HG02798 (cell line): ENCODE measurements around the gene TMEM212.

Experiments used
- ATAC-seq: cut with Tn5 transposase; IDR thresholded peaks from one replicate; pipeline ENCODE4 v1.9.1; 2021; ENCODE audit warnings: mild to moderate bottlenecking; ENCODE audit not compliant: unreplicated experiment, poor library complexity

TMEM212 gene

DNA sequence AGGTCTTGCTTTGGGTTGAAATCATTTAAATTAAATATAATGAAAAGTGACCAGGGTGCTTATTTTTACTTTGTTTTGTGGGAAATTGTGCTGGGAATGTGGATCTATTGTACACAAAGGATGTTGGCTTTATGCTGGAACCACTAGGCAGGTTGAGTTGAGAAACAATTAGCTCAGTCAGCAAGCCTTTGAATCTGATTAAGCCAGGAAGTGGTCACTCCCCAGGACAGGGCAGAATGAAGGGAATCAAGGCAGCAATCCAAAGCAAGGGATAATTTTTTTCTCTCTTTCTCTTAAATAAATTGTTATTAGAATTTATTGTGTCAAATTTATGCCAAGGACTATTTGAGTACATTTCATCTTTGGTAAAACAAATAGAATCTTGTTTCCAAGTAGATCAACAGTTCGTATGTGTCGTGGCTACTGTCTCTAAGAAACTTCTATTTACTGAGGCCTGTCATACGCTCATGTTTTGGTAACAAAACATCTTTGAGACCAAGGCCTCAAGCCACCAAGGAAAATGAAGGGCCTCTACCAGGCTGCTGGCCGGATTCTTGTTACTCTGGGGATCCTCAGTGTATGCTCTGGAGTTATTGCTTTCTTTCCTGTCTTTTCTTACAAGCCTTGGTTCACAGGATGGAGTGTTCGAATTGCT lies at the start of gene TMEM212:
TSS of gene TMEM212 (plus strand) at position 486 of the 655 bp plus-strand sequence. CDS start at position 521, 35 bp downstream.
- no peak for ATAC-seq

DNA sequence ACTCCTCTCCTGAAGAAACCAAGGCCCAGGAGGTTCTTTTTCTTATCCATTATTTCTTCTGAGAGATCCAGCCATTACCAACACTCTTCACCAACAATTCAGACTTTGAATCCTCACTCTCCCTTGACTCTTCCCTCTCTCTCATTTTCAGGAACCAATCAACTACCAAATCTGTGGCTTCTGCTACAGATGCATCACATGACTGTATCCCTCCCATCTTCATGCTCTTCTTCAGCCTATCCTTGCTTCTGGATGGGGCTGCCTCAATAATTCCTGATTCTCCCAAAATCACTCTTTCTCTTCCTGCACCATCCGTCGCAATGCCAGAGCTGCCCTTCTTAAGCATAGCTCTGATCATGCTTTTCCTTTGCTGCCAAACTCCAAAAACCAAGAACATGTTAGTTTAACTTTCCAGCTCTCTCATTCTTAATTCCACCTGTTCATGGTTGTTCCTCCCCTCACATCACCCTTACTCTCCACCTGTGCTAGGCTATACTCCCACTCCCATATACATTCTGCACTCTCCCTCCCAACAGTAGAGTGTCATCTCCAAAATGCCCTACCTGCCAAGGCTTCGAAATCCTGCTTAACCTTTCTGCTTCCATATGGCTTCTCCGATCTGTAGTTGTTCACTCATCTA lies 46.4 kb upstream of the TMEM212 start:
- ATAC-seq: peak; percentile 4

DNA sequence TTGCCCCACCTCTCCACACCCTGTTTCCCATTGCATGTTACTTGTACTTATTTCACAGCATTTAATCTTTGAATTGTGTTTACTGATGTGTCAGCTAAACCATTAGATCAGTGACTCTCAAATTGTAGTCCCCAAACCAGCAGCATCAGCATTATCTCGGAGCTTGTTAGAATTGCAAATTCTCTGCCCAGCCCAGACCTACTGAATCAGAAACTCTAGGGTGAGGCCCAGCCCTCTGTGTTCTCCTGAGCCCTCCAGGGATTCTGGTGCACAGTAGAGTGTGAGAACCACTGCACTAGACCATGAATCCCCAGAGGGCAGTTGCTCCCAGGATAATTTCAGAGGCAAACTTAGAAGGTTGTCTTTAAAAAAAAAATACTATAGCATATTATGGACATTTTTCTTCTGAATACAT lies 45.9 kb upstream of the TMEM212 start:
- peak; percentile 68 for ATAC-seq

DNA sequence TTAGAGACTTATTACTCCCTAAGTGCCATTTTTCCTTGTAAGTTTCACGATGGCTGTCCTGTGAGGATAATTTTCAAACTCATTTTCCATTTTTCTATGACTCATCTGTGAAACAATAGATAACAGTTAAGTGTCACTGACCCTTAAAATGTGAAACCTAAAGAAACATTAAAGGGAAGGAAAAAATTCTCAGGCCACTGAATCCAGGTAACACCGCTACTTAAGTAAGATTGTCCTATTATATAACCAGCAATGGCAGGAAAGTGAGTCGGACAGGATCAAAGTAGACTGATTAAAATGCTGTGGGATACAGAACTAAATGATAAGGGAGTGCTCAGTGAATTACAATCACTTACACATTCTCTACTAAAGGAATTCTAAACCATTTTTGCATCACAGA lies 45.3 kb upstream of the TMEM212 start:
- ATAC-seq: no peak

DNA sequence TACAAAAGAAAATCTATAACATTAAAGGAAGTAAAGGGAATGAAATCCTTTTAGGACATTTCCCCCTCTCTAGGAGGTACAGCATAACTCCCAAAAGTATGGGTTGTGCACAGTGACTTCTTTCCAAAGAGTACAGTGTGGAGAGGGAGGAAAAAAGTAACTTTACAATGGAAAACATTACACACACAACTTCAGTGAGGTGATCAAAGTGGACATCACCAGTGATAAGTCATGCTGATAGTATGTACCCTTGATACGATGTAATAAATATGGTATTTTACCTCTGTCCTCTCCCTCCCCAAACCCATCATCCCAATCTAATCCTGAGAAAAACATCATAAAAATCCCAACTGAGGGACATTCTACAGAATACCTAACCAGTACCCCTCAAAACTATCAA lies 43.6 kb upstream of the TMEM212 start:
- no peak for ATAC-seq

DNA sequence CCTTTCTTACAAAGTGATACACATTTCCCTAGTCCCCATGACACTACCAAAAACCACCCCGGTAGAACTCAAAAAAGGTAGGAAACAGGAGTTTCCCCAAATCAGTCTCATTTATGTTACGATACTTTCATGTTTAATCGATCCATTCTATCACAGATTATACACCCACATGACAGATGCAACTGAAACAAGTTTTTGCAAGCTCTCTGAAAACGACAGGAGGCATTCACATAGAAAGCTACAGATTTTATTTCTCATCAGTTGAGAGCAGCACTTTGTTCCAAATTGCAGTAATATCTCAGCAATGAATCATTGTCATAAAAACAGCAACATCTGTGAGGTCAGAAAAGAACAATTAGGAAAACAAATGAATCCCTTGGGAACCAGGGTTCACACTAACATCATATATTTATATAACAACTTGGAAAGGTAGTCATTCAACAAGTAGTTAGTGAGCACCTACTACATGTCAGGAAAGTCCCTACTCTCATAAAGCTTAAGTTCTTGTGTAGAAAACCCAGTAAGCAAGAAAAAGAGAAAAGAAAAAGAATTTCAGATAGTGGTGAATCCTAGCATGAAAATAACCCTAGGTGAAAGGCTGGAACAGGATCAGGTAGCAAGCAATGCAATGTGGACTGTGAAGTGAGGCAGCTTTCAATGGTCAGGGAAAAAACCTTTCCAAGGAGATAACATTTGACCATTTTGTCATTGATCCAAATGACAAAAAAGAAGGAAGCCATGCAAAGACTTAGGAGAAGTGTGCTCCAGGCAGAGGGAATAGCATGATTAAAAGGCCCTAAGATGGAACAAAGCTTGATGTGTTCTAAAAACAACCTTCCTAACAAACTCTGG lies 41.2 kb upstream of the TMEM212 start:
- ATAC-seq: no peak

DNA sequence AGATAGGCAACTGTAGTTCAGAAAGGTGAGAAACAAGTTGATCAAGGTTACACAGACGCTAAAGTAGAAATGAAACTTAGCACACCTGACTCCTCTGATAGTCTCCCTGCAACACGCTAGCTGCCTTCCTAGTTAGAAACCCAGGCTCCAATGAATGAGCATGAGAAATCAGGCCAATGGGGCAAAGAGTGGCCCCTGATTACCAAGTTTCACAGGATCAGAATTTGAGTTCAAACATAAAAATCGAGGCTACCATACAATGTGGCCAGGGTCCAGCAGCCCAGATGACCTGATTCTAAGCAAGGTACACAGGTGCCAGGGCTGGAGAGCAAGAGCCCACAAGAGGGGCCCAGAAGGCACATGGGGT lies 40.6 kb upstream of the TMEM212 start:
- ATAC-seq: peak; percentile 50

DNA sequence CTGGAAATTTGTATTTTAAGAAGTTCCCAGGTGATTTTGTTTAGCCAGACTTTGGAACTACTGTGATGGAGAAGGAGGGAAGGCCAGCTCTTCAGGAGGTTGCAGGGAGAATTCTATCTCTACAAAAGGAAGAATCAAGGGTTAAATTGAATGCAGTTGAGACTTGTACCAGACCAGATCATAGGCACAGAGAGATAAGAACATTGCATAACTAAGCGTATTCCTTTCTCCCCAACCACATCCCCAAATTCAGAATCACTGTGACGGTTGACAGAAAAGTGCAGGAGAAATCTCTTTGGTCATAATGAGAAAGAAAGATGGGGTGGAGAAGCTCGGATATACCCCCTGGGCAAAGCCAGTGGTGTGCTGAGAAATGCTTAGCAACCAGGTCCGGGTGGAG lies 40.1 kb upstream of the TMEM212 start:
- no peak for ATAC-seq

DNA sequence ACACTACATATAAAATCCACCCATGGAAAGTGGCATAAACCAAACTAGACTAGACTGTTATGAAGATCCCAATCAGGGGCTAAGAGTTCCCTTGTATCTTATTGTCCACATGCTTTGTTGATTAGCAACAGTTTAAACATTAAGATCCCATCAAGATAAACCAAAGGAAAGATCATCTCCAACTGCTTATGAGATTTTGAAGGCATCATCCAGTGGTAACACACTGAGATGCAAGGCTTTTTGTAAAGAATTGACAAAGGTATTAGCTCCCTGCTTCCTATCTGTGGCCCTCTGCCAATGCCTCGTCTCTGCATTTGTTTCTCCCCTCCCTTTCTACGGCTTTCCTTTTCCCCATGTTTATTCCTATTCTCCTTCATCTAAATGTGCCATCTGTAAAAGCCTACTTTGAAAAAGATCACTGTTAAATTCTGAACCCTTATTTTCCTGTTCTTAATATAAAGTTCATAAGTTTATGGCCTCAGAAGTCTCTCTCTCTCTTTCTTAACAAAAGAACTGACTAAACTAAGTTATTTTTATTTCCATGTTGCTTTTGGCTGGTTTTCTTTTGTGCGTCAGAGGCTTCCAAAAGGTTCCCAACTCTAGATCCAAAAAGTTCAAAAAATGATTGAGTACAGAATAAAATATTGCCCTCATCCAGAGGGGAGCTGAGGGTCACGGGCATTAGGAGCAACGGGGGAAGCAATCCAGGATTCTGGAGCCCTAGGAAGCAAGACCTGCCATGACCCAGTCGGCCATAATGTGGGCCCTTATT lies 38.3 kb upstream of the TMEM212 start:
- no peak for ATAC-seq

DNA sequence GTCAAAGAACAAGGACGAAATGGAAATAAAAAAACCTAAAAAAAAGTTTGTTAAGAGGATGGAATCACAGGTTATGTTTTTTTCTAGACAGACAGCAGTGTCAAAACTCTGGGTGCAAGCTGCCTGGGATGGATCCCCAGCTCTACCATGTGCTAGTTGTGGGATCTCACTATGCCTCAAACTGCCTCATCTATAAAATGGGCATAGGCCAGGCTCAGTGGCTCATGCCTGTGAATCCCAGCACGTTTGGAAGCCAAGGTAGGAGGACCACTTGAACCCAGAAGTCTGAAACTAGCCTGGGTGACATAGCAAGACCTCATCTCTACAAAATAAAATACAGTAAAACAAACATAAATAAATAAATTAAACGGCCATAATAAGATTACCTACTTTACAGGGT lies 37.5 kb upstream of the TMEM212 start:
- no peak for ATAC-seq

DNA sequence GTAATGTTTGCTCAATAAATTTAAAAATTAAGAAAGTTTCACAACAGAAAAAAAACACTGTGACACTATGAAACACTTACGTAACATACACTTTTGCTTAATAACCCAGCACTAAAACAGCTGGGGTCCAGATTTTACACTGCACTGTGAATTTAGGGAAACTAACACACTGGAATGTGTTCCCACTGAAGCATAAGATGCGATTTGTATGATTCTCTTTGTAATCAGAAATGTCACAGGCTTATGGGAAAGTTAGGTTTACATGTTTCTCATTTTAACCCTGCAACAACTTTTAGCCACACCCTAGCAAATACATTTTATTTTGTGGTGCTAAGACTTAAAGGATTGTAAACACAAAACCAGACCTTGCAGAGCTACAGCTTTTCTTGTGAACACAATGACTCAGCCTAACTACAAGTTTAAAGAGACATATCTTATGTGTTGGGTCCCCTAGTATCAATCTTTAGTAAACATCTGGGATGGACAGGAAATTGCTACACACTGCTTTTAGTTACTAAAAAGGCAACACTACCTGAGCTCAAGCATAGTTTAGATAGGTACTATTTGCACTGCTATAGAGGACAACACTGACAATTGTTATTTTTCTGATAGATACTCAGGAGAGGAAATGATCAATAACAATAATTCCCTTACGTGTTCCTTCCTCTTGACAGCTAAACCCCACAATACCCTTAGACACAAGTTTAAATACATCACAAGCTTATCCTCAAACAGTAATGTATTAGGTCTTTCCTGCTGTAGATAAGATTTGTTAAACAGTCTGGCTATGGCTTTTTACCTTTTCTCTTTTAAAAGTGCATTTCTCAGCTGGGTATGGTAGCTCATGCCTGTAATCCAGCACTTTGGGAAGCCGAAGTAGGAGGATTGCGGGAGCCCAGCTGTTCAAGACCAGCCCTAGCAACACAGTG lies 36.7 kb upstream of the TMEM212 start:
- no peak for ATAC-seq

DNA sequence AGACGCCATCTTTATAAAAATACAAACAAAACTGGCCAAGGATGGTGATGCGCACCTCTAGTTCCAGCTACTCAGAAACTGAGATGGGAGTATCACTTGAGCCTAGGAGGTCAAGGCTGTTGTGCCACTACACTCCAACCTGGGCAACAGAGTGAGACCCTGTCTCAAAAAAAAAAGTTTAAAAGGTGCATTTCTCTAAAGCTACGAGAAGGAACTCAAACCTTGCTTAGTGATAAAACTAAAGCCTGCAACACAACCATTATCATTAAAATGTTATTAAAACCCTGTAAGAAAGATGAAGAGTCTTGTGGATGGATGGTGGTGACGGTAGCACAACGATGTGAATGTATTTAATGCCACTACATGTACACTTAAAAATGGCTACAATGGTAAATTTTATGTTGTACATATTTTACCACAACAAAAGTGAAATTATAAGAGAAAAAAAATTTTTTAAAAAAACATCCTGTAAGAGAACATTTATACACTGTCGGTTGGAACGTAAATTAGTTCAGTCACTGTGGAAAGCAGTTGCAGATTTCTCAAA lies 35.9 kb upstream of the TMEM212 start:
- no peak for ATAC-seq

DNA sequence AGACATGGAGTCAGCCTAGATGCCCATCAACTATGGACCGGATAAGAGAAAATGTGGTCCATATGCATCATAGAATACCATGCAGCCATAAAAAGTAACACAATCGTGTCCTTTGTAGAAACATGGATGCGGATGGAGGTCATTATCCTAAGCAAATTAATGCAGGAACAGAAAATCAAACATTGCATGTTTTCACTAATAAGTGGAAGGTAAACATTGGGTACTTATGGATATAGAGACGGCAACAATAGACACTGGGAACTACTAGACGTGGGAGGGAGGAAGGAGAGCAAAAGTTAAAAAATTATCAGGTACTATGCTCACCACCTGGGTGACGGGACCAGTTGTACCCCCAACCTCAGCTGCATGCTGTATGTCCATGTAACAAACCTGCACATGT lies 35.3 kb upstream of the TMEM212 start:
- ATAC-seq: no peak

DNA sequence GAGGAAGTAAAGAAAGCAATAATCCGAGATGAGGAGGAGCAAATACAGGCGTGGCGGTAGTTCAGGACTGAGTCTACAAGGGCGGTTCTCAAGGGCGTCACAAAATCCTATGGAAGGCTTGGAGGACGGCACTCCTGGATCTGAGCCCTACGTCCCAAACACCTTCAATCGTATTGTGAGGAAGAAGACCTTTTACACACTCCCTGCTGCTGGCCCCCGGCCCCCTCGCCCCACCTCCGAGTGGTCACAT lies 33.6 kb upstream of the TMEM212 start:
- peak; percentile 41 for ATAC-seq

DNA sequence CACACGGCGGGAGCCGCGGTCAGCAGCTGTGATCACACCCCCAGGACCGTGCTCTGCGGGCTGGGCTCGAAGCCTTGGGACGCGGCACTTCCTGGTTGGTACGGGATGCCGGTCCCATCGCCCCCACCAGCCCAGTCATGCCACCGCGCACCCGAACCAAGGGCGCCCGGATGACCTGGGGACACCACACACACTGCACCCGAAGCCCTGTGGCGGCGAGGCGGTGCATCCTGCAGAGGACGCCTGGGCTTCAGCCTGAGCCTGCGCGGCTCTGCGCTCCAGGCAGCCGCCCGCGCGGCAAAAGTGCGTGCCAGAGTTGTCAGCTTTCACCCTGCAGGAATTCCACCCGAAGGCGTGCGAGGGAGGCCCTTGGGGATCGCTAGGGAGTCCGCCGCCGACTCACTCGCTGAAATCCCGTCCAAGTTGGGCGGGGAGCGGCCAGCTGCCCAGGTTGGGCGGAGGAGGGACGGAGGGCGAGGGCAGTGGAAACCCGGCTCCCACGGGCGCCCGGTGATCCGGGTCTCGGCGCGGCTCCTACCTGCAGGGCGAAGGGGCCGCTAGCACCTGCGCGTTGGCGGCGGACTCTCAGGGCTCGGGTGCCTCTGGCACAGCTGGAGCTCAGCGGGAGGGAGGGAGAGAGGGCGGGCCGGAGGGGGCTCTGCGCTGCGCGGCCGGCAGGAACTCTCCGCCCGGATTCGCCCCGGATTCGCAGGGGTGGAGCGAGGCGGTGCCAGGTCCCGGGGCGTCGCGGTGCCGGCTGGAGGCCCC lies 33.1 kb upstream of the TMEM212 start, which contains the start of gene PLD1:
TSS of gene PLD1 (minus strand) at position 623 of the 768 bp plus-strand sequence. CDS start 72,432 bp downstream, outside the sequence.
- ATAC-seq: peak; percentile 57

DNA sequence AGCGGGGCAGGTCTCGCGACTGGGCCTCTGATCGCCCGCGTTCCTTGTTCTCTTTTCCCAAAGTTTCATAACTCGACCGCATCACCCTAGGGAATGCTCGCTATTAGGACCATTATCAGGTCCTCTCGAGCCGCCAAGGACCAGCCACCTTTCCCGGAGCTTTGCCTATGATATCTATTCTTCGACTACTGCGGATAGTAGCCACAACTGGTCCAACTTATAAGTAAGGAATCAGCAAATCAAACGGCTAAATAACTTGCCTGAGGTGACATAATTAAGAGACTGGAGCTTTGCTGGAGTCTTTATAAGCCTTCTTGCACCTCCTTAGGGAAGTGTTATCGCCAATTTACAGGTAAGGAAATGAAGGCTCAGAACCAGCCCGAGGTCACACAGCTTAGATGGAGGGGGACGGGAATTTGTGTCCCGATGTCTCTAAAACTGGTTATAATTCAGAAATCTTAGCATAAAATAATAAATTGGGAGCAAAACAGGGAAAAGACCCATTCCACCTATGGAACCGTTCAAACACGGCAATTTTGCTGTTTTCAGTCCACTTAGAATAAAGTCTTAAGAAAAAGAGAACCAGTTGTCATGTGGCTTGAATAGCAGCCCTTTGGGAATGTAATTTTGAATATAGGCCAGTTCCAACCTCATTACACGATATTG lies 32.4 kb upstream of the TMEM212 start:
- no peak for ATAC-seq

DNA sequence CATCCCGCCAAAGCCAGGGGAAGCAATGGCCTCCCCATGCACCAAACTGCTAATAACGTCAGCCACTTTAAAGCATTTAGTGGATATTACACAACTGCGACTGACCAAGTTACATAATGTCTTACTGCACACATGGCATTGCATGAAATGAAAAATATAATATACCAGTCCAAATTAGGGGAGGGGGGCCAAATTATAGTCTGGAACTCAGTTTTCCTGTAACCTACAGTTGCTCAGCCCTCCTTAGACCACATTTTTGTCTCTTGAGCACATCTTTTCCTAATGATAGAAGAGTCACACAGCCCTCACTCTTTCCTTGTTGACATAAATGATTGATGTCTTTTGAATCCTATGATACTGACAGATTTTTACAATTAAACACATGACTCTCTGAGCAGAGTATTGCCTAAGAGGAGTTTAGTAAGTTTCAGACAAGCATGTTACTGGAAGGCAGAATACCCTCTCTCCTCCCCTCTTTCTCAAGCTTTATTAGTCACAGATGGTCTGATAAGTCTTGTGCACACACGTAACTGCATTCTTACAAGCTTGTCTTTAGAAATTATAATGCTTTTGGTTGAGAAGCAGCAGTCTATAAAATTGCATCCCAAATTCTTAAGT lies 31.7 kb upstream of the TMEM212 start:
- no peak for ATAC-seq

DNA sequence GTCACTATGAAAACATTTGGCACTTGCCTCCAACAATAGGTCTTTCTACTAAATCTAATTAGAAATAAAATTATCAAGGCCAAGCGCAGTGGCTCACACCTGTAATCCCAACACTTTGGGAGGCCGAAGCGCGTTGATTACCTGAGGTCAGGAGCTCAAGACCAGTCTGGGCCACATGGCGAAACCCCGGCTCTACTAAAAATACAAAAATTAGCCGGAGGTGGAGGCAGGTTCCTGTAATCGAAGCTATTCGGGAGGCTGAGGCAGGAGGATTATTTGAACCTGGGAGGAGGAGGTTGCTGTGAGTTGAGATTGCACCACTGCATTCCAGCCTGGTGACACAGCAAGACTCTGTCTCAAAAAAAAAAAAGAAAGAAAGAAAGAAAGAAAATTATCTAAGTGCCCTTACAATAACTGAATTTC lies 31.2 kb upstream of the TMEM212 start:
- ATAC-seq: no peak
